Measurements from ENCODE around the gene DNAH5. TPM values are rescaled to one million over a fixed set of nuclear protein-coding genes. Genes with fewer than 3 reads are reported as not detected.

Gene DNAH5
- total RNA-seq, 1 donor from 2014 or later = not detected

- no peak for DNase-seq (ENCODE audit: low spot score)
- no peaks in the 10 kb centered on the region for H3K36me3 Mint-ChIP-seq (ENCODE audit: low read depth)
- H3K9me3 Mint-ChIP-seq = peaks cover 11% of the 10 kb centered on the region
- intact Hi-C loops (cut with micrococcal nuclease) = no loop called here
- no peaks in the 10 kb centered on the region for H3K4me1 Mint-ChIP-seq (ENCODE audit: low read depth)
- H3K27ac Mint-ChIP-seq = no peak overlapping the region
- no peaks in the 10 kb centered on the region for H3K27me3 Mint-ChIP-seq (ENCODE audit: low read depth)
- no peak overlapping the region for H3K4me3 Mint-ChIP-seq (ENCODE audit: low read depth)
Measured at GRCh38 chr5:13930541-13931171, 13.8 kb downstream of the DNAH5 start.

DNA sequence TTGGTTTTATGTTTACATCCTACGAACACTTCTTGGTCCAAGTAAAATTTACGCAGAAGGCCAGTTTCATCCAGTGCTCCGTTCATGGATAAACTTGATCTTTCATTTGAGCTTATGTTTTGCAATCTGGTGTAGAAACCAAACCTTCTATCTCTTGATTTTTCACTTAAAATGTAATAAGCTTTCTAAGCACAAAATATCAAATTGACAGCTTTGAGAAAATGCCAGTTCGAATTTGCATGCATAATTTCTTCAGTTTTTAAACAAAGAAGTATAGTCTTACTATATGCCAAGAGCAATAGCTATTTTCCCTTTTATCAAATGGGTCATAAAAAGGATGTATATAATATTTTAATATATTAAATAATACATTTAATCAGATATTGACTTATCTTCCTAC is 17.8 kb downstream of the DNAH5 start:
- H3K4me1 Mint-ChIP-seq (ENCODE audit: low read depth) = no peaks in the 10 kb centered on the region
- H3K4me3 Mint-ChIP-seq (ENCODE audit: low read depth) = no peak overlapping the region
- no peak overlapping the region for H3K27ac Mint-ChIP-seq
- intact Hi-C loops (cut with micrococcal nuclease) = no loop called here
- DNase-seq (ENCODE audit: low spot score) = no peak
- no peaks in the 10 kb centered on the region for H3K36me3 Mint-ChIP-seq (ENCODE audit: low read depth)
- H3K27me3 Mint-ChIP-seq (ENCODE audit: low read depth) = no peaks in the 10 kb centered on the region
- H3K9me3 Mint-ChIP-seq = no peaks in the 10 kb centered on the region

DNA sequence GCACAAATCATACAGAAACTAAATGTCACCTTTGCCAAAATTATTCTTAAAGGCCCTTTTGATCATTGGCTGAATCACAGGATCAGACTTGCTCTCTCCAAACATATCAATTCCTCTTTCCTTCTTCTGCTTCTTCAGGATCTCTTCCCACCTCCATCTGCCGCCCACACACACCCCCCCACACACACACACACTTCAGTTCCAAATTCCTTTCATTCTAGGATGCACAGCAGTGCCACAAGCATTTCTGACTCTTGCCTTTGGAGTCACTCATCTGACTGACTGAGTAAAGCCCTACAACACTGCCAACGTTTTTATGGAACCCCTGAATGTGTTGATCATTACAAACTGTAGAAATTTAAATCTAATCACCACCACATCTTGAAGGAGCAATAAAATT is 22.9 kb downstream of the DNAH5 start:
- intact Hi-C loops (cut with micrococcal nuclease) = no loop called here
- DNase-seq (ENCODE audit: low spot score) = no peak
- Mint-ChIP-seq H3K27me3 (ENCODE audit: low read depth) (no peaks in the 10 kb centered on the region), H3K36me3 (ENCODE audit: low read depth) (no peaks in the 10 kb centered on the region), H3K4me1 (ENCODE audit: low read depth) (no peaks in the 10 kb centered on the region), H3K27ac (no peak overlapping the region), H3K9me3 (no peaks in the 10 kb centered on the region), H3K4me3 (ENCODE audit: low read depth) (no peak overlapping the region)

DNA sequence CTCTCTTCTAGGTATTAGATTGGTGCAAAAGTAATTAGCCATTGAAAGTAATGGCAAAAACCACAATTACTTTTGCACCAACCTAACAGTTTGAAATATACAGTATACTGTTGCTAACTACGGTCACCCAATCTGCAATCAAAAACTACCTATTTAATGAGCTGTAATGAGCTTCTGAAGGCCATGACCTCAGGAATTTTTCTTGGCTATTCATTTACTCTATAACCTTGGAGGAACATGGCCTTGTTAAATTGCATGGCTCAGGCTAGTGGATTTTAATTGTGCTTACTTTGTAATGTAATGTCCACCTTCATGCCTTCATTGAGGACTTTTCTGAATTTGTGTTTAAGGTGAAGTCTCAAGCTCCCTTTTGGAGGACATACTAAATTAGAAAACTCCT is 24.7 kb downstream of the DNAH5 start:
- no peak overlapping the region for H3K27ac Mint-ChIP-seq
- H3K9me3 Mint-ChIP-seq = no peaks in the 10 kb centered on the region
- intact Hi-C loops (cut with micrococcal nuclease) = no loop called here
- no peak overlapping the region for H3K4me3 Mint-ChIP-seq (ENCODE audit: low read depth)
- DNase-seq (ENCODE audit: low spot score) = no peak
- H3K36me3 Mint-ChIP-seq (ENCODE audit: low read depth) = no peaks in the 10 kb centered on the region
- H3K27me3 Mint-ChIP-seq (ENCODE audit: low read depth) = no peaks in the 10 kb centered on the region
- no peaks in the 10 kb centered on the region for H3K4me1 Mint-ChIP-seq (ENCODE audit: low read depth)

GRCh38 chr5:13919087-13919486 is 25.4 kb downstream of the DNAH5 start:
- DNase-seq (ENCODE audit: low spot score) = no peak
- Mint-ChIP-seq H3K27ac (no peak overlapping the region), H3K27me3 (ENCODE audit: low read depth) (no peaks in the 10 kb centered on the region)

DNA sequence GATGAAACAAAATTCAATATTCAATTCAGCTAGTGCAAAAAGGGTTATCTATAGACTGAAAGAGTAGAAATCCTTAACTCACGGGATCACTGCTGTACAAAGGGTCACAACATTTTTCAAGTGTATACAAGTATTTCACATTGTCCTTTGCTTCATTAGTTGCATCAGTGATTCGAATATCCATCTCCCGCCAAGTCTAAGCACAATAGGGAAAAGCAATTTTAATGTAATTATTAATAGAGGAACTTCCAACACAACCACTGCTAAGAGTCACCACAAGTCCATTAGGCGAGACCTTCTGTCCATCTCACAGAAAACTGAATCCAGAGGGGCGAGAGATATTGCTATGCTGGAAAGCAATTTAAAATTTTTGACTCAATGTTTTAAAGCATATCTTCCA is 27.4 kb downstream of the DNAH5 start:
- no peaks in the 10 kb centered on the region for H3K36me3 Mint-ChIP-seq (ENCODE audit: low read depth)
- intact Hi-C loops (cut with micrococcal nuclease) = no loop called here
- no peak overlapping the region for H3K27ac Mint-ChIP-seq
- no peaks in the 10 kb centered on the region for H3K27me3 Mint-ChIP-seq (ENCODE audit: low read depth)
- no peaks in the 10 kb centered on the region for H3K9me3 Mint-ChIP-seq
- H3K4me1 Mint-ChIP-seq (ENCODE audit: low read depth) = no peaks in the 10 kb centered on the region
- no peak for DNase-seq (ENCODE audit: low spot score)
- H3K4me3 Mint-ChIP-seq (ENCODE audit: low read depth) = no peak overlapping the region

More at GRCh38 chr5:13919087-13919486, 25.4 kb downstream of the DNAH5 start:
- Mint-ChIP-seq H3K9me3 (no peaks in the 10 kb centered on the region), H3K36me3 (ENCODE audit: low read depth) (no peaks in the 10 kb centered on the region), H3K4me3 (ENCODE audit: low read depth) (no peak overlapping the region), H3K4me1 (ENCODE audit: low read depth) (no peaks in the 10 kb centered on the region)
- intact Hi-C loops (cut with micrococcal nuclease) = no loop called here

DNA sequence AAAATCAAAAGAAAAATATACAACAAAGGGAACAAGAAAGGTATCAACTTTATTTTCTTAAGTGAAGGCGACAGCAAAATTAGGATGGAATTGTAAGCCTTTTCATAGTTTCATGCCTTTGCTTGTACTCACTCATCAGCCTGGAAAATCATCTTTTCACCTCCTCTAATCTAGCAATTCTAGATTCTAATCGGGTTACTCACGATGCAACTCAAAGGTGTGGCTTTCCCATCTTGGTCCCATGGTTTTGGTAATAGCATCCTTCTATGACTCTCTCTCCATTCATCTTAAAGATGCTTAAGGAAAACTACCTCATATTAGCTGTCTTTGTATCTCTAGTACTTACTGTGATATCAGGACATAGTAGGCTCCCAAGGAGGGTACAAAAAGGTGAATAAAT is 30.5 kb downstream of the DNAH5 start:
- Mint-ChIP-seq H3K9me3 (no peaks in the 10 kb centered on the region), H3K4me1 (ENCODE audit: low read depth) (no peaks in the 10 kb centered on the region), H3K4me3 (ENCODE audit: low read depth) (no peak overlapping the region), H3K27me3 (ENCODE audit: low read depth) (no peaks in the 10 kb centered on the region), H3K27ac (no peak overlapping the region), H3K36me3 (ENCODE audit: low read depth) (no peaks in the 10 kb centered on the region)
- intact Hi-C loops (cut with micrococcal nuclease) = no loop called here
- no peak for DNase-seq (ENCODE audit: low spot score)

GRCh38 chr5:13910637-13911288 is 33.7 kb downstream of the DNAH5 start:
- Mint-ChIP-seq H3K27ac (no peak overlapping the region), H3K27me3 (ENCODE audit: low read depth) (no peaks in the 10 kb centered on the region), H3K9me3 (no peaks in the 10 kb centered on the region), H3K4me1 (ENCODE audit: low read depth) (no peaks in the 10 kb centered on the region), H3K36me3 (ENCODE audit: low read depth) (no peaks in the 10 kb centered on the region), H3K4me3 (ENCODE audit: low read depth) (no peak overlapping the region)
- DNase-seq (ENCODE audit: low spot score) = no peak
- intact Hi-C loops (cut with micrococcal nuclease) = no loop called here

DNA sequence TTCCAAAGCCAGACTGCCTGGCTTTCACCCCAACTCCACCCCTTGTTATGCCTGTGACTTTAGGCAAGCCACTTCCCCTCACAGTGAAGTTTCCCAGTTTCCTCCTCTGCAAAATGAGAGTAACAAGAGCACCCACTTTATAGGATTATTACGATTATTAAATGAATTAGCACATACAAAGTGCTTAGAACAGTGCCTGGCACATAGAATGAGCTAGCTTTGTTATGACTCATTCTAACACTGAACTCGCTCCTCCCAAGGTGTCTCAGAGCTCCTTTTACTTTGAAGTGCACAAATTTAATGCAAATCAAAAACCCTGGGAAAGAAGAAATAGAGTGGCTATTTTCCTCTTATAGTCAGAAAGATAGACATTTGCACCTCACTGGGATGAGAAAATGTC is 34.3 kb downstream of the DNAH5 start:
- DNase-seq (ENCODE audit: low spot score) = no peak
- H3K4me3 Mint-ChIP-seq (ENCODE audit: low read depth) = no peak overlapping the region
- H3K4me1 Mint-ChIP-seq (ENCODE audit: low read depth) = no peaks in the 10 kb centered on the region
- intact Hi-C loops (cut with micrococcal nuclease) = no loop called here
- no peaks in the 10 kb centered on the region for H3K27me3 Mint-ChIP-seq (ENCODE audit: low read depth)
- no peaks in the 10 kb centered on the region for H3K36me3 Mint-ChIP-seq (ENCODE audit: low read depth)
- no peaks in the 10 kb centered on the region for H3K9me3 Mint-ChIP-seq
- no peak overlapping the region for H3K27ac Mint-ChIP-seq

DNA sequence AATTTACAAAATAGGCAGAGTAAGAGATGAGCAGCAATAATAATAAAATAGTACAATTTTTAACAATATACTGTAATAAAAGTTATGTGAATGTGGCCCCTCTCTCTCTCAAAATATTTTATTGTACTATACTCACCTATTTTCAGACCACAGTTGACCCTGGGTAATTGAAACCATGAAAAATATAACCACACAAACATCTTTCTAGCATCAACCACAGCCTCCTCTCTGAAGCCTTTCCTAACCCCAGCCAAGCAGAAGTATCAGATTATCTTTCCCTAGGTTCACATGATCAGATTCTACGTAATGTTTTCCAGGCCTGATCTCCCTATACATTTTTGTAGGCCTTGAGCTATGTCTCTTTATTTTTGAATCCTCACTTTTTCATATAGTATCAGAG is 35.2 kb downstream of the DNAH5 start:
- H3K9me3 Mint-ChIP-seq = no peaks in the 10 kb centered on the region
- no peak overlapping the region for H3K27ac Mint-ChIP-seq
- no peak overlapping the region for H3K4me3 Mint-ChIP-seq (ENCODE audit: low read depth)
- H3K4me1 Mint-ChIP-seq (ENCODE audit: low read depth) = no peaks in the 10 kb centered on the region
- no peaks in the 10 kb centered on the region for H3K36me3 Mint-ChIP-seq (ENCODE audit: low read depth)
- H3K27me3 Mint-ChIP-seq (ENCODE audit: low read depth) = no peaks in the 10 kb centered on the region
- DNase-seq (ENCODE audit: low spot score) = no peak
- intact Hi-C loops (cut with micrococcal nuclease) = no loop called here

- DNase-seq (ENCODE audit: low spot score) = no peak
- Mint-ChIP-seq H3K4me3 (ENCODE audit: low read depth) (no peak overlapping the region), H3K9me3 (peaks cover 10% of the 10 kb centered on the region), H3K4me1 (ENCODE audit: low read depth) (no peaks in the 10 kb centered on the region), H3K27me3 (ENCODE audit: low read depth) (no peaks in the 10 kb centered on the region), H3K36me3 (ENCODE audit: low read depth) (no peaks in the 10 kb centered on the region), H3K27ac (no peak overlapping the region)
- intact Hi-C loops (cut with micrococcal nuclease) = no loop called here
Measured at GRCh38 chr5:13898569-13898968, 45.9 kb downstream of the DNAH5 start.

GRCh38 chr5:13878357-13878756 is 66.1 kb downstream of the DNAH5 start:
- Mint-ChIP-seq H3K4me3 (ENCODE audit: low read depth) (no peak overlapping the region), H3K4me1 (ENCODE audit: low read depth) (no peaks in the 10 kb centered on the region), H3K27me3 (ENCODE audit: low read depth) (no peaks in the 10 kb centered on the region), H3K9me3 (peaks cover 25% of the 10 kb centered on the region), H3K27ac (no peak overlapping the region), H3K36me3 (ENCODE audit: low read depth) (no peaks in the 10 kb centered on the region)
- intact Hi-C loops (cut with micrococcal nuclease) = no loop called here
- no peak for DNase-seq (ENCODE audit: low spot score)

GRCh38 chr5:13866792-13867191 is 77.7 kb downstream of the DNAH5 start:
- intact Hi-C loops (cut with micrococcal nuclease) = no loop called here
- DNase-seq (ENCODE audit: low spot score) = no peak
- Mint-ChIP-seq H3K36me3 (ENCODE audit: low read depth) (no peaks in the 10 kb centered on the region), H3K27ac (no peak overlapping the region), H3K27me3 (ENCODE audit: low read depth) (no peaks in the 10 kb centered on the region), H3K9me3 (peaks cover 17% of the 10 kb centered on the region), H3K4me3 (ENCODE audit: low read depth) (no peak overlapping the region), H3K4me1 (ENCODE audit: low read depth) (no peaks in the 10 kb centered on the region)
